DOHH2 (cell line): Measurements from ENCODE around the gene MAP7D1.

Experiments
- CTCF ChIP-seq: fragments of 200-600 bp; sonication (generic); IDR thresholded peaks from one replicate; pipeline ENCODE4 v1.5.1; 2014; ENCODE audit warnings: antibody characterized with exemption, mild to moderate bottlenecking, low read depth, low read length; ENCODE audit not compliant: poor library complexity, severe bottlenecking
- EZH2phosphoT487 ChIP-seq: fragments of 200-600 bp; sonication (generic); IDR thresholded peaks from 2 replicates; pipeline ENCODE4 v1.6.1; 2017; ENCODE audit warnings: borderline replicate concordance, mild to moderate bottlenecking, antibody characterized with exemption, low read length, moderate library complexity, mixed read lengths

- no peak for TF ChIP-seq CTCF
- TF ChIP-seq EZH2phosphoT487 = no peak
These were observed 46.8 kb upstream of the MAP7D1 start for GRCh38 chr1:36109041-36109679.
